GM21515 (cell line): ENCODE measurements around the gene FAM120C.

ENCODE experiments used
- ATAC-seq: cut with Tn5 transposase; IDR thresholded peaks from one replicate; pipeline ENCODE4 v1.9.1; 2021; ENCODE audit not compliant: unreplicated experiment

FAM120C gene

DNA sequence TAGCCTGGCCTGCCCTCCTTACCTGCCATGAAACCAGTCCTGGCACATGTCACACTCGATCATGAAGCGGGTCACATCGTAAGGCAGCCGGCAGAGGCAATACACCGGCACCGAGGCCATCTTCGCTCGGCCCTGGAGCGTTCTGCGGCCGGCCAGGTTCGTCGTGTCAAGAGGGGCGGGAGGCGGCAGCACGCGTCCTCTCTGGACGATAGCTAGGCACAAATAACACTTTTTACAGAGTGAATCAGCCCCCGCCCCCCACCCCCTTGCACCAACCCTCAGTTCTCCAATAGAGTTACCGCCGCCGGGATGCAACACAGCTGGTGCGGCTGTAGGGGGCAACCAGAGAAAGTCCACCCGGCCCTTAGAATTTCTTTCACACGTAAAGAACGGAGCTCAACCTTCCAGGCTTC lies 140.4 kb downstream of the FAM120C start:
- ATAC-seq, result no peak

DNA sequence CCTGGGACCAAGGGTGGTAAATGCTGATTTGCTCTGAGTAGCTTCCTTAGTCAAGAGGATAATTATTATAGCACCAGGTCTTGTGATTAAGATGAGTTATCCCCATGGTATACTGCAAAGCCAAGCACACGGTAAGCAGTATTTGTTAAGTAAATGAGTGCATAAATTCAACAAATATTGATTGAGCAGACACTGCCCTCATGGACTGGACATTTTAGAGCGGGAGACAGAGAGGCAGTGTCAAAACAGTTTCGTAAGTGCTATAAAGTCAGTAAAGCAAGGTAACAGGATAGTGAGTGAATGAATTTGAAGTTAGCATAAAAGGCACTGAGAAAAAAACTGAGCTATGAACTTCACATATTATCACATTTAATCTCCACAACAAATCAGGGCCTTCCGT lies 152.7 kb downstream of the FAM120C start:
- ATAC-seq, result no peak

GRCh38 chrX:54029529-54030143 lies 153.4 kb downstream of the FAM120C start:
- ATAC-seq, result no peak

DNA sequence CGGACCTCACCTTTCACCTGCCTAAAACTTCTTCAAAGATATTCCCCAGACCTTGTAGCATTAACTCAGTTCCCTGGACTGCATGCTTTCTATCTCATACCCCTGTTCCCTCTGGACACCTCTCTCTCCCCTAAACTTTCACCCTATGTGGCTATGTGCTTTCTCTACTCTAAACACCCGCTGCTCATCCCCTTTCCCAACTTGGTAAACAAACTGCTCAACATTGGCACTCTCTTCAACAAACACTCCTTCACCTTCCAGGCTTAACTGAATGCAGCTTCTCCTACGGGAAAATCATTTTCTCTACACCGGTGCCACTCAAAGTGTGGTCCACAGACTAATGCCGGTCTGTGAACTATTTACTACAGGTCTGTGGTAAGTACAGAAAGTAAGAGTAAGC lies 158.7 kb downstream of the FAM120C start:
- ATAC-seq, result no peak
